Eye (tissue), 1 donor: ENCODE measurements around the gene RICTOR.
"Not testable (repeated sequence)": the region's sequence is repeated elsewhere in the genome, so short reads cannot be mapped to it uniquely, and the experiment has no call there.

ENCODE experiments used
- DNase-seq: peaks from one replicate; pipeline ENCODE4 v3.0.0-alpha.2; 2015

RICTOR gene

DNA sequence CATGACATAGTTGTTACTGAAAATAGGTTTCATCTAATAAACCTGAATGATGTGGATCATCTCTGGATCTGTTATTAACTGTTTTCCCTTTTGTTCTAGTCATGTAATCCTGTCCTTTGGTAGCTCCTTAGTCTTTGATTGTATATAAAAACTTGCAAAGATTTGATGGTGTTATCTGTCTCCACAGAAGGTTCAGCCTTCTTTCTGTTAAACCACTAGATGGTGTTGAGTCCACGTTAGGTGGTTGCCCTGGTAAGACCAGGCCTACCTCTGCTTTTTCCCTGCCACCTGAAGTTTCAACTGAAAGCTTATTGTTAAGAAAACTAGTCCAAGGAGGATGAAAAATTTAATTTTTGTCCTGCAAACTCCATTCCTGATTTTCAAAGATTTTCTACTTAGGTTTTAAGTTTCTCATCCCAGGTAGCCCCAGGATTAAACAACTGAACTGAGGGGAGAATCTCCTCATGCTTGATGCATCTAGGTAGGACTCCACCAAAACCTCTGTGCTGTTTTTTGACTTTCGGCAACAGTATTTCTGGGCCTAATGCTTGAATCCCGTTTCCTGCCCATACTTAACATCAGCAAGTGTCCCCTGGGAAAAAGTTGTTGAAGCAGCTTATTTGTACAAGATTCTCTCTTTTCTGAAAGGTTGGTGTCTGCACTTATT, 68.5 kb downstream of the RICTOR start:
- no peak for DNase-seq

GRCh38 chr5:39001683-39002082, 72.5 kb downstream of the RICTOR start:
- DNase-seq = no peak

- peak; percentile 16 for DNase-seq
Observed at GRCh38 chr5:38999037-38999436, 75.2 kb downstream of the RICTOR start.

DNA sequence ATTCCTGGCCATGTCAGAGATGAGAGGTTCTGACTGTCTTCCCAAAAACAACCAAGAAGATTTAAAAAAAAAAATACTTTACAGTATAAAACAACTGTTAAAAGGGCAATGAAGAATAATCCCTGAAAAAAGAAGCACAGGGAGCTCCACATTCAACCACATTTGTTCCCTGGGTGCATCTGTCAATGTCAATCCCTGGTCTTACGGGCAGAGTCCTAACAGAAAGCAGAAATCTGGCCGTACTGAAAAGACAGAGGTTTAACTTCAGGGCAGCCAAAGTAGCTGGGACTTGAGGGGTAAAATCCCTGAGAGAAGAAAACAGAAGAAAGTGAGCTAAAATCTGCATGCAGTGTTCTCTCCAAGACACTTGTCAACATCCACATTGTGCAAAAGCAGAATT, 76.6 kb downstream of the RICTOR start:
- peak; percentile 35 for DNase-seq

GRCh38 chr5:38996123-38996522, 78.1 kb downstream of the RICTOR start:
- DNase-seq = no peak

- peak; percentile 69 for DNase-seq
Observed at GRCh38 chr5:38994324-38994927, 79.8 kb downstream of the RICTOR start.

- not testable (repeated sequence) for DNase-seq
Observed at GRCh38 chr5:38989974-38990719, 84.1 kb downstream of the RICTOR start.

DNA sequence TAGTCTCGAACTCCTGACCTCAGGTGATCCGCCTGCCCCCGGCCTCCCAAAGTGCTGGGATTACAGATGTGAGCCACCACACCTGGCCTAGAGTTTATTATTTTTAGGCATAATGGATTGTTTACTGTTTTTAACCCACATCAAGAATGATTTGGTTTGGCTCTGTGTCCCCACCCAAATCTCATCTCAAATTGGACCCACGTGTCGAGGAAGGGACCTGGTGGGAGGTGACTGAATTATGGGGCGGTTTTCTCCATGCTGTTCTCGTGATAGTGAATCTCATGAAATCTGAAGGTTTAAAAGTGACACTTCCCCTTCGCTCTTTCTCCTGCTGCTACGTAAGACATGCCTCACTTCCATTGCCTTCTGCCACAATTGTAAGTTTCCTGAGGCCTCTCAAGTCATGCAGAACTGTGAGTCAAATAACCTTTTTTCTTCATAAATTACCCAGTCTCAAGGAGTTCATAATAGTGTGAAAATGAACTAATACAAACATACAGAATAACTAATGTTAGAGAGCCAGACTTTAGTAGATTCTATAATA, 88.2 kb downstream of the RICTOR start:
- no peak for DNase-seq

DNA sequence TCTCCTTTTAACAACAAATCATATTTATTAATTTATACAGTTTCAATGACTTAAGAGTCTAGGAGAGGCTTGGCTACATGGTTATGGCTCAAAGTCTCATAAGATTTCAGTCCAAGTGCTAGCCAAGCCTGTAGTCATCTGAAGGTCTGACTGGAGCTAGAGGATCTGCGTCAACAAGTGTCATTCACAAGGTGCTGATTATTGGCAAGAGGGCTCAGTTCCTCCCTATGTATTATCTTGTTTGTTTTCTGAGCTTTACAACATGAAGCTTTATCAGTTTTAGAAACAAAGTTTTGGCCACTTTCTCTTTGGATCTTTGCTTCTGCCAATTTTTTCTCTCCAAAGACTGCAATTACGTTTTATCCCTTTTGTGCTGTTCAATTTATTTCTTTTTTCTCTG, 94.7 kb downstream of the RICTOR start:
- DNase-seq = no peak

GRCh38 chr5:38978036-38978435, 96.2 kb downstream of the RICTOR start:
- DNase-seq = no peak

GRCh38 chr5:38968665-38969064, 105.5 kb downstream of the RICTOR start:
- DNase-seq = no peak

DNA sequence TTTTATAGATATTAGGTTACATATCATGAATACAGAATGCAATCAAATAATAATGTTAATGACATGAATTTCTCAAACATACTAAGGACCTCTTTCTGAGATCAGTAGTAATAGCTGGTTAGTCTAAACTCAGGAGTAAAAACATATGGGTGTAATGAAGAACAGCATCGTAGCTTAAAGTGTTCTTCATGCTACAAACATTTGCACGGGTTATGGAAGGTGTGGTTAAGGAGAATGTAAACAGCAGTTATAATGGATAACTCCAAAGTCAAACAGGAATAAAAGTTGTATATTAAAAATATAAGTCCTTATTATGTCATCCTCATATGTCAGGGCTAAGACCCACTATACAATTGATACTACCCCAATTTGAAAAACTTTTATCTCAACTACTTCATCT, 112.5 kb downstream of the RICTOR start:
- no peak for DNase-seq

- DNase-seq = no peak
Observed at GRCh38 chr5:38953426-38954012, 120.7 kb downstream of the RICTOR start.

DNA sequence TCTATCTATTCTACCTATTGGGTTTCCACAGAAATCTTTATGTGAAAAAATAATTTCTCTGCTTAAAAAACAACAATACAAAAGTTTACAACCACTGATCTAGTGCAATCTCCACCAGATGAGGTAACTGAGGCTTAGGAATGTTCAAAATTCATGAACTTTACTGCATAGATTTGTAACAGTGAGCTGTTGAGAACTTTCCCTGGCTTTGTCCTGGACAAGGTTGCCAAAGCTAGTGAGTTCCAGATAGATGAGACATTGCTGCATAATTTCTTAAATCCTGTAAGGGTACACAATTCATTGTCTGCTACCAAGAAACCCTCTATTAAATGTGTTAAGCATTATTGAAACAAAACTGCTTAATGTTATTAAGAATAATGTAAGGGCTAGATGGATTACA, 125.7 kb downstream of the RICTOR start:
- no peak for DNase-seq

DNA sequence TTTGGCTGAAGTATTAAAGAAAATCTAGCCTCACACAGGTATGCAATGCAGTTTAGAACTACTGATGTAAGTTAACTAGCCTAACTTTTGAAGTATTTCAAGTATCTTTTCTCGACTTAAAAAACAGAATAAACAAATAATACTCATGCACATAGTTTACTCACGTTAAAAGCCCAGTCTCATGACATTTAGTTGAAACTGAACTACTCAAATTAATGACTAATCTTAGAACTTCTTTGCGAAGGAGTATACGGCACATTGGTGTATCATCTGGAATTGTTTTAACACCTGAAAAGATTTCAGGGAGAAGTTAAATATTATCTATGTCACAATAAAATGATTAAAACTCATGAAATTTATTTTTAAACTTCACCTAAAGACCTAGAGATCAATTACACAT, 129.9 kb downstream of the RICTOR start:
- no peak for DNase-seq

DNA sequence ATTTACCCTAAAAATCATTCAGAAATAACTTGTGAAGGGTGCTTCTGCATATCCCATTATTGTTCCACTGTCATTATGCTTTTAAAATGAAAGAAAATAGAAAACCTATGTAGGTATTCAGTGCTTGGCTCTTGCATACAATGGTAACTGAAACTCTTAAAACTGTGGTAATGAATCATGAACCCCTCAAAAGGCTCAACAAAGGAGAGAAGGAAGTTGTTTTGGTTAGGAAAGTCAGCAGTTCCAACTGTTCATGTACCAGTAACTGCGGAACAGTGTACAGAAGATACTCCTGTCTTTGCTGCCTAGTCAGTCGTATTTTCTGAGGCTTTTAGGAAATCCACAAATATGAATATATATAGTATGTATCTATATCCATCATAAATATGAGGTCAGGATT, 132.3 kb downstream of the RICTOR start:
- DNase-seq = no peak

GRCh38 chr5:38940230-38940858, 133.9 kb downstream of the RICTOR start:
- DNase-seq = no peak

DNA sequence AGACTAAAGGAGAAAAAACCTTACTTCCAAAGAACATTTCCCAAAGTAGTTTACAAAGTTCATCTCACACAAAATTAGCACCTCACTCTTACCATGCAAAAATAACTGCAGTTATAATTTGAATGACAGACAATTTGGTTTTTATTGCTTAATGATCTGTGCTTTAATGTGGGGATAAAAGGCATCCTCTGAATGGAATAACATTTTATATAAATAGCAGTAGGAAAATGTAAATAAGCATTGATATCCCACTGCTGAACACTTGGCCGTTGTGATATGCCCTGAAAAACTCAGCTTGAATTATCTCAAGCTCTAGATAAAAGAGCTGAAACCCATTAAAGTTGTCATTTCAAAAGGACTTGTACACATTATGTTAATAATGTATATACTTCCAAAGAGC, 135.2 kb downstream of the RICTOR start:
- no peak for DNase-seq

DNA sequence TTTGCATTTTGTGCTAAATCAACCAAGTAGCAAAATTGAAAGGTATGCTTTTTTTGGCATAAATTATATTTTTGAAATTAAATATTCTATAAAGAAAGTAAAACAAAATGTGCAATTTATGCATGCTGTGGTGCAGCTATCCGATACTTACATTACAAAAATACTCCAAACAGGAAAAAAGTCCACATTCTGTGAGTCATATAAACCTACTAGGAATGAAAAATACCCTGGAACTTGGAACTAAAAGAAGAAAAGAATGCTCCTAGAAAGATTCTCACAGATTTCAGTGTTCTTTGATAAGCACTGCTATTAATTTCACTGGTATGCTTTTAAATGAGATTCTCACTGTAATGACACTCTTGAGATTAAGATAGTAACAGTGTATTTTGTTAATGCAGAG, 135.8 kb downstream of the RICTOR start:
- no peak for DNase-seq

- no peak for DNase-seq
Observed at GRCh38 chr5:38936269-38936668, 137.9 kb downstream of the RICTOR start.

DNA sequence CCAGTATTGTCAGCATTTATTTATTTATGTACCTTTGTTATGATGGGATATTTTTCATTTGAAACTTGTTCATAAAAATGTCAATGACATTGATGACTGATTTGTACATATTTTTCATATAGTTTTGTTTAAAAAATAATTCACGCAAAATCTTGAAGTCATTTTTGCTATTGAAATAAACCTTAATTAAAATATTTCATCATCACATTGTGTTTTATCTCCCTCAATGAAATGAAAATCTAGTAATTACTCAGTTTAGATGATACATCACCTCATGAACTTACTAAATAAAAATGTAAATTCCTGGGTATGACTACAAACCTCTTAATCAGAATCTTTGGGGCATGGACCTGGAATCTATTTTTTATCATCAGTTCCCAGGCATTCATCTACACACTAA, 138.8 kb downstream of the RICTOR start:
- no peak for DNase-seq

- DNase-seq = no peak
Observed at GRCh38 chr5:38932854-38933408, 141.3 kb downstream of the RICTOR start.

- no peak for DNase-seq
Observed at GRCh38 chr5:38931731-38932130, 142.5 kb downstream of the RICTOR start.
